ENCODE measurements around the gene DDX17. TPM values are rescaled to one million over a fixed set of nuclear protein-coding genes. Genes with fewer than 3 reads are reported as not detected.

The DDX17 gene
- total RNA-seq = 100 to 1,000 TPM; 209 to 667 (median 286) TPM

DNA sequence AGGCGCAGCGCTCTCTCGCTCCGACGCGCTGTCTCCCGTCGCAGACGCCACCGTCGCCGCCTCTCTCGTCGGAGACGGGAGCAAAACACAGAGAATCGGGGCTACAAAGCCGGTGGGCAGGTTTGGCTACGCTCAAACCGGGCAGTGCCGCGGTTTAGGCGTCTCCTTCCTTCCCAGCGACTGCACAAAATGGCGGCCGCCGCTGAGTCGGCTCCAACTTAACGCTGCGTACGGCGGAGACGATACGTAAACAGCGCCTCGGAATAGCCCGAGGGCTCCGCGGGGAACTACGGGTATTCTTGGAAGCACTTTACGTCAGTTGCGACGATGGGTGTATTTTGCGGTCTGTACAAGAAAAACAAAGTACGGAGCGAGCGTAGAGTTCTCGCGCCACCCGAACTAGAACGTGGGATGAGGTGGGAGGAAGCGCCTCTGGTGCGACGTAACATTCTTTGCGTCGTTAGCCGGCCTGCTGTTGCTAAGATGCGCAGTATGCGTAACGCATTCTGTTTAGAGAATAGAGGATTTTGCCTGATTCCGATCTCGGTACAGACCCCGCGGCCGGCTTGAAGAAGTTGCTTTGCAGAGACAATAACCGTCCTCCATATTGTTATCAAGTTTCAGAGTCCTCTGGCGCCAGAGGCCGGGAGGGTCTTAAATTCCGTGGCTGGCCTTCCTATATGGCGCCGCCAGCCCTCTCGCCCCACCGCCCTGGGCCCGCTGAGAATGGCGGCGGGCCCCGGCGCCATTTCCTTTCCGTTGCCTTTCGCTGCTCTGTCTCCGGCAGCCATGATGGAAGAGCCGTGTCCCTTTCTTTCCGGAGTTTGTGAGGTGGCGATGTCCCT, at the start of gene DDX17:
Gene DDX17, minus strand, starts transcription at position 194 of the 845 bp plus-strand sequence.
- peak within 1 kb of the TSS; percentile 74 to 97 (median 85) for H3K4me3 ChIP-seq
- in situ Hi-C loops (cut with MboI; ENCODE audit: low pct_unique_long_range_greater_than_20kb in 2 of 9, low sequenced_read_pairs in 9 of 9, unreplicated experiment in 9 of 9) = no loop called here
- peak within 1 kb of the TSS; percentile 99 to 100 for H3K27ac ChIP-seq
- WGBS, 10 experiments = 0 to 10% (median 1%) methylated on average over 3 to 40 of the region's 83 CpGs; no CpG with 5 or more reads in 1 of the 10 experiments
- peak; percentile 82 to 93 (median 88) for ATAC-seq (replicated peaks in 6 of 8)
- peaks cover 16% of the 10 kb centered on the region in 2 donors for H3K4me1 ChIP-seq (replicated peaks in 1 of 2)

DNA sequence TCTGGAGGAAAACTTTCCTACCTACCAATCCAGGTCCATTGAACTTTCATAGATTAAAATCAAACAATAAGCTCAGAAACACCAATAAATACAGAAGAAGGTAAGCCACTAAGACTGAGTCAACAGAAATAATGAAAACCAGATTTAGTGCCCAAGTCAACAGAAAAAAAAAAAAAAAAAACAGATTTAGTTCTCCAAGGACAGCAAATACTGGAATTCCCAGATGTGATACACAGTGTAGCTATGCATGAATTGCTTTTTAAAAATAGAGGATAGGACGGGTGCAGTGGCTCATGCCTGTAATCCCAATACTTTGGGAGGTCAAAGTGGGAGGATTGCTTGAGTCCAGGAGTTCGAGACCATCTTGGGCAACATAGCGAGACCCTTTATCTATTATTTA, 48.2 kb upstream of the DDX17 start:
- no peak overlapping the region for H3K4me3 ChIP-seq
- in situ Hi-C loops (cut with MboI; ENCODE audit: low pct_unique_long_range_greater_than_20kb in 2 of 9, low sequenced_read_pairs in 9 of 9, unreplicated experiment in 9 of 9) = loop anchor here in 3 of 9 experiments (25.0 kb wide), 1 partner anchor 492 kb away; the partner anchor contains the start of gene PICK1 (in 3 of the 3)
- ATAC-seq (replicated peaks in 6 of 8) = peak in 1 of 8 experiments; percentile 45
- H3K4me1 ChIP-seq (replicated peaks in 1 of 2) = no peaks in the 10 kb centered on the region
- 60 to 92% (median 83%) methylated on average over 1 to 3 of the region's 3 CpGs; no CpG with 5 or more reads in 1 of the 10 experiments for WGBS, 10 experiments
- H3K27ac ChIP-seq = no peak overlapping the region

DNA sequence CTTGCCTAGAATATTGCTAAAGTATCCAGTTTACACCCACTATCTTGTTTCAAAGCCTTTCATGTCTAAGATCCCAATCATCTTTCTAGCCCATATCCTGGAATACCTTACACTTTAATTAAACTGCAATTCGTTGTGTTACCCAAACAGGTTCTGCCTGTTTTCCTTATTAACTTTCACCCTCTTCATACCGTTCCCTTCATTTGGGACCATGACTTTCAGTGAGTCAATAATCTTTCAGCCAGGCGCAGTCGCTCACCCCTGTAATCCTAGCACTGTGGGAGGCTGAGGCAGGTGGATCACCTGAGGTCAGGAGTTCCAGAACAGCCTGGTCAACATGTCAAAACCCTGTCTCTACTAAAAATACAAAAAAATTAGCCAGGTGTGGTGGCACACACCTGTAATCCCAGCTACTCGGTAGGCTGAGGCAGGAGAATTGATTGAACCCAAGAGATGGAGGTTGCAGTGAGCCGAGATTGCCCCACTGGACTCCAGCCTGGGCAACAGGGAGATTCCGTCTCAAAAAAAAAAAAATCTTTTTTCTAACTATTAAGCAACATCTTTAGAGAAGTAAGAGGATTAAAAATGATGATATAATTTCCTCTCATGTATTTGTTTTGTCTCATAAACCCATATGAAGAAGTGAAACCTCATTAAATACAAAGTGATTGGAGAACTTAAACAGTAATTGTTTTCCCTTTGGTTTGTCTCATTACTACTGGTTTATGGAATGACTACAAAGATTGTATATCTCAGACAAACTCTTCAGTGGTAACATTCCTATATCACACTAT, 43.2 kb upstream of the DDX17 start:
- 66 to 100% (median 89%) methylated on average over 1 to 7 of the region's 7 CpGs for WGBS, 10 experiments
- no peak overlapping the region for H3K27ac ChIP-seq
- in situ Hi-C loops (cut with MboI; ENCODE audit: low pct_unique_long_range_greater_than_20kb in 2 of 9, low sequenced_read_pairs in 9 of 9, unreplicated experiment in 9 of 9) = no loop called here
- H3K4me1 ChIP-seq (replicated peaks in 1 of 2) = no peaks in the 10 kb centered on the region
- no peak for ATAC-seq (replicated peaks in 6 of 8)
- no peak overlapping the region for H3K4me3 ChIP-seq

DNA sequence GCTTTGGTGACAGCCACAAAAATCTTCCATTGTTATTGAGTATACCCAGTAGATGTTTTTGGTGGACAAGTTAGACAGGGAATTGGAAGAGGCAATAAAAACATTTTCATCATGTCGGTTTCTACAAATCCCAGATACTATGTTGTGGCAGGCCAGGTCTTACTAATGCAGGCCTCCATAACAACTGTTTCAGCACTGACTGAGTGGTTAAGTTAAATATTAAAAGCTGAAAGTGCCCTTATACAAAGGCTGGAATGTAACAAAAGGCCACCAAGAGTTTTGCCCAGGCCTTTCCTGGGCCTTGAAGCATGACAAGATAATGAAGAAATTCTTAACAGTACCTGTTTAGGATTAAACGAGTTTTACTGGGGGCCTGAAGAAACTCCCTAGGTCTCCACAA, 34.6 kb upstream of the DDX17 start:
- in situ Hi-C loops (cut with MboI; ENCODE audit: low pct_unique_long_range_greater_than_20kb in 2 of 9, low sequenced_read_pairs in 9 of 9, unreplicated experiment in 9 of 9) = no loop called here
- ATAC-seq (replicated peaks in 6 of 8) = no peak
- 13 to 95% (median 40%) methylated on average over 1 to 2 of the region's 2 CpGs; no CpG with 5 or more reads in 3 of the 10 experiments for WGBS, 10 experiments

DNA sequence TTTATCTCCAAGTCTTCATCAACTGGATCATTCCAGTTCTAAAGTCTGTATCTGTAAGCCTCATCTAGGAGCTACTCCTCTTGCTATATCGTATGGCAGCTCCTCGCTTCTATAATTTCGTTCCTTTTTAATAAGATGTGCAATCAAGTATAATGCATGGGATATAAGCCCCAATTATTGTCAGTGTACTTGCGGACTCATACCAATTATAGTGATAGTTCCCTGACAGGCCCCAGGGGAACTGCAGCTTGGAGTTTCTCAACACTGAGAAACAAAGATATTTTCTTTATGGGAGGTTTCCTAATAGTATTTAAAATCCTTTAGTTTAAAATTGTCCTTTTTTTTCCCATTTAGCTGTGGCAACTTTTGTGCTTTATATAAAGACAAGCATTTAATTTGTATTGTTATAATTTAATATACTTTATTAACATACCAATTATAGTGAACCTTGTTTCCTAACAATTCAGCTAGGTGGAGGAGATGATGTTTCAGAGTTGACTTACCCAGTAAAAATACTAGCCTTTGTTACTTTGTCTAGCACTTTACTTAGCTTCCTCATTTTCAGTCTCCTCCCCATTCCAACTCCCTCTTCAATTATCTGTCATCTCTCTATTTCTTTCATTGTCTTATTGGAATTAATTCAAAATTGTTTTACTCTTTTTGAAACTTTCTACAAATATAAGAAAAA, 25.3 kb upstream of the DDX17 start:
- in situ Hi-C loops (cut with MboI; ENCODE audit: low pct_unique_long_range_greater_than_20kb in 2 of 9, low sequenced_read_pairs in 9 of 9, unreplicated experiment in 9 of 9) = no loop called here
- no peak for ATAC-seq (replicated peaks in 6 of 8)
- WGBS, 10 experiments = 83 to 100% (median 96%) methylated on average over 1 to 4 of the region's 4 CpGs; no CpG with 5 or more reads in 1 of the 10 experiments

More for the DNA sequence above, 34.6 kb upstream of the DDX17 start:
- H3K4me3 ChIP-seq = no peak overlapping the region
- no peaks in the 10 kb centered on the region for H3K4me1 ChIP-seq (replicated peaks in 1 of 2)
- H3K27ac ChIP-seq = no peak overlapping the region

DNA sequence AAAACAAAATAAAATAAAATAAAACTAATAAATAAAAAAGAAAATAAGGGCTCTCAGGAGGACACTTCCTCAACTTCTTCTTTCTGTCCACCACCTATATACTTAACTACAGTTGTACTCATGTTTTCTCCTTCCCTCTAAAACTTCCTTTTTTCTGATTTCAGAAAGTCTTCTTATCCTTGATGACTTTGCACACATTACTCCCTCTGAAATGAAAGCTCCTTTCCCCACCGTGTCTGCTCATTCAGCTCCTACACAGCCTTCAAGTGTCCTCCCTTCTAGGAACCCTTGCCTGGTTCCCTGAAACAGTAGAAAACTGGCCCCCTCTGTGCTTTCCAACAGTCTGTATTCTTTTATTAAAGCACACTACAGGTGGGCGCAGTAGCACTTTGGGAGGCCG, 18.3 kb upstream of the DDX17 start:
- no peak for ATAC-seq (replicated peaks in 6 of 8)
- WGBS, 10 experiments = 38 to 100% (median 77%) methylated on average over 1 to 3 of the region's 3 CpGs; no CpG with 5 or more reads in 2 of the 10 experiments
- in situ Hi-C loops (cut with MboI; ENCODE audit: low pct_unique_long_range_greater_than_20kb in 2 of 9, low sequenced_read_pairs in 9 of 9, unreplicated experiment in 9 of 9) = no loop called here
- Histone ChIP-seq H3K4me3 (no peak overlapping the region), H3K4me1 (replicated peaks in 1 of 2) (no peaks in the 10 kb centered on the region), H3K27ac (no peak overlapping the region)

More for the DNA sequence above, 25.3 kb upstream of the DDX17 start:
- Histone ChIP-seq H3K4me1 (replicated peaks in 1 of 2) (no peaks in the 10 kb centered on the region), H3K4me3 (no peak overlapping the region), H3K27ac (no peak overlapping the region)

DNA sequence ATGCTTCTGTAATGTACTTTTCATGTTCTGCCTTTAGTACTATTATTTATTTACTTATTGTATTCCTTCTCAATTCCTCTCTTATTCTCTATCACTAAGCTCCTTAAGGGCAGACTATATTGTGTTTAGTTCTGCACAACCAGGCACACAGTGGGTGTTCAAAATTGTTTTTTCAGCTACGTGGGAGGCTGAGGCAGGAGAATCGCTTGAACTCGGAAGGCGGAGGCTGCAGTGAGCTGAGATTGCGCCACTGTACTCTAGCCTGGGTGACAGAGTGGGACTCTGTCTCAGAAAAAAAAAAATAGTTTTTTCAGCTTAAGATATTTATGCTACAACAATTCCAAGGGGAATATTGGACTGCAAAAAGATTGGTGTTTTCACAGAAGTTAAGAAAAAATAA, 17.4 kb upstream of the DDX17 start:
- in situ Hi-C loops (cut with MboI; ENCODE audit: low pct_unique_long_range_greater_than_20kb in 2 of 9, low sequenced_read_pairs in 9 of 9, unreplicated experiment in 9 of 9) = no loop called here

DNA sequence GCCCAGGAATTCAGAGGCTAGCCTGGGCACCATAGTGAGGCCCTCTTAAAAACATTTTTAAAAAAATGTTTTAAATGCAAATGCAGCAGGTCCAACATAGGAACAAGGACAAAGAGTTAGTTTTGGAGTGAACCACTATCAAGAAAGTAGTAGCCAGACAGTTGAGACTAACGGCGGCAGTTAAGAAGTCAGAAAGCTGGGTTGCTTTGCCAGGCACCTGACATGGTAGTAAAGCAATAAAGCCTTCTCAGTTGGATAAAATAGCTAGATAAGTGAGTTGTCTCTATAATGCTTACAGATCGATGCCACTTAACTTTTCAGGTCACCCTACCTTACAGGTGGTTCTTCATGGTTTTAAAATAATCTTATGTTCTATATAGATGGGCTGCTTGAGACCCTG, 16.9 kb upstream of the DDX17 start:
- WGBS, 10 experiments = 50 to 100% (median 100%) methylated on average over 1 to 3 of the region's 3 CpGs; no CpG with 5 or more reads in 2 of the 10 experiments
- no peak overlapping the region for H3K4me3 ChIP-seq
- in situ Hi-C loops (cut with MboI; ENCODE audit: low pct_unique_long_range_greater_than_20kb in 2 of 9, low sequenced_read_pairs in 9 of 9, unreplicated experiment in 9 of 9) = no loop called here
- H3K27ac ChIP-seq = no peak overlapping the region
- H3K4me1 ChIP-seq (replicated peaks in 1 of 2) = no peaks in the 10 kb centered on the region
- ATAC-seq (replicated peaks in 6 of 8) = no peak

More for the DNA sequence above, 17.4 kb upstream of the DDX17 start:
- Histone ChIP-seq H3K27ac (no peak overlapping the region), H3K4me1 (replicated peaks in 1 of 2) (no peaks in the 10 kb centered on the region), H3K4me3 (no peak overlapping the region)
- 64 to 100% (median 90%) methylated on average over 1 to 5 of the region's 5 CpGs; no CpG with 5 or more reads in 1 of the 10 experiments for WGBS, 10 experiments
- no peak for ATAC-seq (replicated peaks in 6 of 8)

DNA sequence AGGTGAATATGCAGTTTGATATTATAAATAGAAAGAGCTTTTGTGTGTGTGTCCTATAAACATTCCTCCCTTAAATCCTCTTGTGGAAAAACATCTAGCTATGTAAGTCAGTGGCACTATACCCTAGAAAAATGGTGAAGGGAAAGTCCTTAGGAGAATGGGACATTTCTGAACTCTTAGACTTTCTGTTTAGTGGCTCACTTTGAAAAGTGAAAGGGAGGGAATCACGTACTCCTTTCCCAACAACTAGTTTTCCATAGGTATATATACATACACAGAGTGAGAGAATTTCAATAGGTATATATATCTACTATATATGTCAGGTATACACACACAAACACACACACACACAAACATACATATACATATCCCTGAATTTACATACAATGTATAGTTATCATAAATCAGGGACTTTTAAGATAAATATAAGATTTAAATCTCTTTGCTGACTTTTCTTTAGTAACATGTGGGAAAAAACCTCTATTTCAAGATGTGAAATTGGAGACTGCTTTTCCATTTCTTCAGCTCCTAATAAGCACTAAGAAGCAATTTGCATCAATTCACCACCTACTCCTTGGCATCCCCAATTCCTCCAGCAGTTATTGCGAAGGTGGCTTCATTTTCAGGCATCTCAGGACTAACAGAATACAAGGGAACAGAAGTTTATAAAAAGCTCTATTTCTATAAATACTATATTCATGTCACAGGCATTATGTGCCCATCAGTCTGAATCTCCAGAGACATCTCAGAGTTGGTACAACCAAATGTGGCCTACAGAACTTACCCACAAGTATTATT, 13.5 kb upstream of the DDX17 start:
- WGBS, 10 experiments = 86 to 100% (median 100%) methylated on average over 1 to 2 of the region's 2 CpGs; no CpG with 5 or more reads in 3 of the 10 experiments
- Histone ChIP-seq H3K27ac (no peak overlapping the region), H3K4me3 (no peak overlapping the region), H3K4me1 (replicated peaks in 1 of 2) (no peaks in the 10 kb centered on the region)
- in situ Hi-C loops (cut with MboI; ENCODE audit: low pct_unique_long_range_greater_than_20kb in 2 of 9, low sequenced_read_pairs in 9 of 9, unreplicated experiment in 9 of 9) = no loop called here
- ATAC-seq (replicated peaks in 6 of 8) = no peak

DNA sequence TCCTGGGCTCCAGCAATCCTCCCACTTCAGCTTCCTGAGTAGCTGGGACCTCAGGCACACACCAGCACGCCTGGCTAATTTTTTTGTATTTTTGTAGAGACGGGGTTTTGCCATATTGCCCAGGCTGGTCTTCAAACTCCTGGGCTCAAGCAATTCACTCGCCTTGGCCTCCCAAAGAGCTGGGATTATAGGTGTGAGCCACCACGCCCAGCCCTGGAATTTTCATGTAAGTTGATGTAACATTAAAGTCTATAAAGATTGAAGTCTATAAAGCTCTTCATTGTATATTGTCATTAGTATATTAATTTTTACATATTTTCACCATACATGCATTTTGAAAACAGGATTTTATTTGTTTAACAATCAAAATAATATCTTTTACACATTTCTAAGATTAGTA, 12.5 kb upstream of the DDX17 start:
- H3K4me3 ChIP-seq = no peak overlapping the region
- in situ Hi-C loops (cut with MboI; ENCODE audit: low pct_unique_long_range_greater_than_20kb in 2 of 9, low sequenced_read_pairs in 9 of 9, unreplicated experiment in 9 of 9) = no loop called here
- no peaks in the 10 kb centered on the region for H3K4me1 ChIP-seq (replicated peaks in 1 of 2)
- 50 to 100% (median 87%) methylated on average over 1 to 4 of the region's 4 CpGs; no CpG with 5 or more reads in 1 of the 10 experiments for WGBS, 10 experiments
- H3K27ac ChIP-seq = no peak overlapping the region
- ATAC-seq (replicated peaks in 6 of 8) = no peak

DNA sequence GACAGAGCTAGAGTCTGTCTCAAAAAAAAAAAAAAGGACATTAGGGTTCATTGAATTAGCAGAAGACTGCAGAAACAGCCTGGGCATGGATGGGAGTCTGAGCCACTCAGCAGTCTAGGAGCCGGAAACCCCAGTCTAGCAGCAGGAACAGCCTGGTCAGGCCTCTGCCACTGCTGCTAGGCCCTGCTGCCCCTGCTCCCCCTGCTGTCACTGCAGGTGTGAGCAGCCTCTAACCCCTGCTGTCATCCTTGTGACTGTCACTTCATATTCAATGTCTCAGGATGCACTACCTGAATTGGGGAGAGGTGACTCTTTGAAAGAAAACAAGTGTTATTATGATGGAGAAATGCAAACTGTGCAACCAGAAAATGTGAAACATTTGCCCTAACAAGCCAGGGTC, 7.0 kb upstream of the DDX17 start:
- Histone ChIP-seq H3K4me3 (no peak overlapping the region), H3K4me1 (replicated peaks in 1 of 2) (peaks cover 0 to 3% of the 10 kb centered on the region in 2 donors), H3K27ac (no peak overlapping the region)
- WGBS, 10 experiments = 67% methylated on average over 1 of the region's 1 CpG; no CpG with 5 or more reads in 9 of the 10 experiments
- peak; percentile 35 to 96 (median 82) for ATAC-seq (replicated peaks in 6 of 8)
- in situ Hi-C loops (cut with MboI; ENCODE audit: low pct_unique_long_range_greater_than_20kb in 2 of 9, low sequenced_read_pairs in 9 of 9, unreplicated experiment in 9 of 9) = no loop called here

DNA sequence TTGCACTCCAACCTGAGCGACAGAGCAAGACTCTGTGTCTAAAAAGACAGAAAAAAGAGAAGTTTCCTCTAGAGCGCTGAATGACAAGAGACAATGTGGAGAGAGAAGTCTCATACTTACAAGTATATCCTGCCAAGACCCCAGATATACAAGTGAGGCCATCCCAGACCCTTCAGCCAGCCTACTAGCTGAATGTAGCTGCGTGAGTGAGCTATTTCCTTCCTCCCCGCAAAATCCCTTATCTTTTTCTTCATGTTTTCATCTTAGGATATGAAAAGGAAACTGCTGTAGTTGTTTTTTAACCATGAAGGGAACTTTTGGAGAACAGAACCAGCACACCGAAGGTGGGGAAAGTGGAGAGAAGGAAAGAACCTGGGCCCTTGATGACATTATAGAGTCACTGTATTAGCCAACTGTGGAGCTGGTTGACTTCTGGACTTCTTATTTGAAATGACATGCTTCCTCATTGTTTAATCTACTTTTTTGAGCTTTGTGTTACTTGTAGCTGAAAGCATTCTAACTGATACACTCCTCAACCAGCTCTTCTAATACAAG, 4.4 kb upstream of the DDX17 start:
- Histone ChIP-seq H3K4me3 (no peak overlapping the region), H3K27ac (no peak overlapping the region), H3K4me1 (replicated peaks in 1 of 2) (peaks cover 5 to 9% of the 10 kb centered on the region in 2 donors)
- 81 to 100% (median 98%) methylated on average over 1 to 5 of the region's 5 CpGs for WGBS, 10 experiments
- ATAC-seq (replicated peaks in 6 of 8) = no peak
- in situ Hi-C loops (cut with MboI; ENCODE audit: low pct_unique_long_range_greater_than_20kb in 2 of 9, low sequenced_read_pairs in 9 of 9, unreplicated experiment in 9 of 9) = no loop called here
